ENCODE results near the gene KCNQ1OT1.

KCNQ1OT1 gene

GRCh38 chr11:2665526-2666400, 34.0 kb downstream of the KCNQ1OT1 start:
- no peak for DNase-seq

- DNase-seq, result no peak
Observed at GRCh38 chr11:2664791-2665525, 34.8 kb downstream of the KCNQ1OT1 start.

GRCh38 chr11:2664376-2664775, 35.4 kb downstream of the KCNQ1OT1 start:
- no peak for DNase-seq

- no peak for DNase-seq
Observed at GRCh38 chr11:2663915-2664314, 35.9 kb downstream of the KCNQ1OT1 start.

- no peak for DNase-seq
Observed at GRCh38 chr11:2663506-2663905, 36.3 kb downstream of the KCNQ1OT1 start.

- no peak for DNase-seq
Observed at GRCh38 chr11:2662430-2663299, 37.1 kb downstream of the KCNQ1OT1 start.

- DNase-seq, result no peak
Observed at GRCh38 chr11:2662024-2662312, 37.8 kb downstream of the KCNQ1OT1 start.

GRCh38 chr11:2661173-2662023, 38.4 kb downstream of the KCNQ1OT1 start:
- no peak for DNase-seq

GRCh38 chr11:2660357-2660939, 39.3 kb downstream of the KCNQ1OT1 start:
- no peak for DNase-seq

- DNase-seq, result no peak
Observed at GRCh38 chr11:2657697-2658284, 42.0 kb downstream of the KCNQ1OT1 start.

GRCh38 chr11:2656859-2657258, 42.9 kb downstream of the KCNQ1OT1 start:
- DNase-seq, result no peak

- DNase-seq, result no peak
Observed at GRCh38 chr11:2655834-2656622, 43.8 kb downstream of the KCNQ1OT1 start.

- no peak for DNase-seq
Observed at GRCh38 chr11:2655016-2655719, 44.6 kb downstream of the KCNQ1OT1 start.

- no peak for DNase-seq
Observed at GRCh38 chr11:2653930-2654739, 45.7 kb downstream of the KCNQ1OT1 start.

GRCh38 chr11:2653198-2653551, 46.6 kb downstream of the KCNQ1OT1 start:
- no peak for DNase-seq

- no peak for DNase-seq
Observed at GRCh38 chr11:2652333-2653197, 47.2 kb downstream of the KCNQ1OT1 start.

- no peak for DNase-seq
Observed at GRCh38 chr11:2651826-2652271, 47.9 kb downstream of the KCNQ1OT1 start.

GRCh38 chr11:2651054-2651617, 48.7 kb downstream of the KCNQ1OT1 start:
- DNase-seq, result no peak

Measured in activated T-cell treated with anti-CD3 and anti-CD28 coated beads, Interleukin-2, amount 50 U/mL, for 1 hour (primary cell).